GM12878 (cell line): ENCODE measurements around the gene DQX1. TPM values are rescaled to one million over a fixed set of nuclear protein-coding genes. Genes with fewer than 3 reads are reported as not detected.
A peak's percentile ranks its signal among the peaks of the same experiment; 100 is the strongest.

Experiments used
- ASH2L ChIP-seq: fragments of 300-600, 200-600 bp; sonication (generic); IDR thresholded peaks from 2 replicates; pipeline ENCODE4 v1.6.1; 2017; ENCODE audit warnings: low read depth, mild to moderate bottlenecking, borderline replicate concordance
- BRCA1 ChIP-seq: IDR thresholded peaks from 2 replicates; pipeline ENCODE4 v1.6.1; 2011; ENCODE audit warnings: low read depth, low read length, improper control_type of control experiment
- CHD2 ChIP-seq: IDR thresholded peaks from 2 replicates; pipeline ENCODE4 v1.6.1; 2011; ENCODE audit warnings: low read depth, low read length, improper control_type of control experiment, borderline replicate concordance
- CREM ChIP-seq: IDR thresholded peaks from 2 replicates; pipeline ENCODE4 v1.6.1; 2014; ENCODE audit warnings: antibody characterized with exemption, low read depth
- ELK1 ChIP-seq: IDR thresholded peaks from 2 replicates; pipeline ENCODE4 v1.6.1; 2012; ENCODE audit warnings: low read depth, low read length, improper control_type of control experiment
- ETV6 ChIP-seq, 2 experiments: fragments of 450-650 bp in 1 of 2; IDR thresholded peaks in 1 of 2; conservative IDR thresholded peaks in 1 of 2; 2 replicates each; pipeline ENCODE4 v1.6.1; 2014; ENCODE audit warnings: antibody characterized with exemption in 1 of 2, borderline replicate concordance in 1 of 2, low read depth in 1 of 2, mild to moderate bottlenecking in 1 of 2, moderate library complexity in 1 of 2
- FOS ChIP-seq: IDR thresholded peaks from 3 replicates; pipeline ENCODE4 v1.6.1; 2011; ENCODE audit warnings: borderline replicate concordance; ENCODE audit not compliant: insufficient read length; ENCODE audit errors: extremely low read depth
- HDAC2 ChIP-seq: fragments of 200-600 bp; sonication (generic); IDR thresholded peaks from 2 replicates; pipeline ENCODE4 v1.6.1; 2017
- HDGF ChIP-seq: fragments of 450-650 bp; IDR thresholded peaks from 2 replicates; pipeline ENCODE4 v1.6.1; 2016; ENCODE audit warnings: antibody characterized with exemption
- IKZF2 ChIP-seq, 2 experiments: fragments of 450-650 bp; IDR thresholded peaks; 2 replicates each; pipeline ENCODE4 v1.6.1; 2017; ENCODE audit warnings: mild to moderate bottlenecking in 2 of 2, moderate library complexity in 2 of 2
- MTA2 ChIP-seq: fragments of 450-650 bp; IDR thresholded peaks from 2 replicates; pipeline ENCODE4 v1.6.1; 2016; ENCODE audit warnings: low read depth, mild to moderate bottlenecking, moderate library complexity
- NKRF ChIP-seq: fragments of 450-650 bp; conservative IDR thresholded peaks from 2 replicates; pipeline ENCODE4 v1.6.1; 2017; ENCODE audit warnings: mild to moderate bottlenecking, moderate library complexity
- NR2C2 ChIP-seq: IDR thresholded peaks from 2 replicates; pipeline ENCODE4 v1.6.1; 2011; ENCODE audit warnings: borderline replicate concordance, low read depth; ENCODE audit not compliant: control insufficient read depth, insufficient read length
- NR2F1 ChIP-seq: fragments of 450-650 bp; conservative IDR thresholded peaks from 2 replicates; pipeline ENCODE4 v1.6.1; 2017; ENCODE audit warnings: mild to moderate bottlenecking
- NRF1 ChIP-seq: conservative IDR thresholded peaks from 2 replicates; pipeline ENCODE4 v1.6.1; 2011; ENCODE audit warnings: mild to moderate bottlenecking, low read depth, low read length, improper control_type of control experiment
- POLR2A ChIP-seq: IDR thresholded peaks from 2 replicates; pipeline ENCODE4 v1.6.1; 2011; ENCODE audit warnings: low read depth, mild to moderate bottlenecking, low read length
- SIX5 ChIP-seq: IDR thresholded peaks from 2 replicates; pipeline ENCODE4 v1.6.1; 2011; ENCODE audit warnings: mild to moderate bottlenecking, low read depth, low read length, moderate library complexity; ENCODE audit not compliant: severe bottlenecking
- SMAD5 ChIP-seq: IDR thresholded peaks from 2 replicates; pipeline ENCODE4 v1.6.1; 2016; ENCODE audit warnings: antibody characterized with exemption, low read depth
- STAT3 ChIP-seq: IDR thresholded peaks from 2 replicates; pipeline ENCODE4 v1.6.1; 2011; ENCODE audit warnings: low read depth, low read length, improper control_type of control experiment
- SUPT20H ChIP-seq: IDR thresholded peaks from 2 replicates; pipeline ENCODE4 v1.6.1; 2011; ENCODE audit warnings: low read depth, mild to moderate bottlenecking, low read length, moderate library complexity, borderline replicate concordance; ENCODE audit not compliant: control insufficient read depth
- TCF12 ChIP-seq: IDR thresholded peaks from 2 replicates; pipeline ENCODE4 v1.6.1; 2011; ENCODE audit warnings: low read depth, mild to moderate bottlenecking, low read length
- ZZZ3 ChIP-seq: IDR thresholded peaks from 2 replicates; pipeline ENCODE4 v1.6.1; 2011; ENCODE audit warnings: low read depth; ENCODE audit not compliant: control insufficient read depth, insufficient read length
- polyA plus RNA-seq, 11 experiments: library from polyadenylated mRNA; depleted of rRNA in 4 of 11; unstranded in 6 of 11; stranded (reverse) in 5 of 11; fragments of >200 nt; fragmentation: Nextera tagmentation in 4 of 11; fragmentation: Illumina TruSeq in 1 of 11; extraction: Ambion mirVana in 4 of 11; extraction: Trizol in 1 of 11; gene quantifications; 1 replicate in 1 of 11; 2 replicates in 10 of 11; pipeline versions ENCODE4 v1.2.1 to v1.2.3, GENCODE V29; 2011 to 2016; ENCODE audit warnings: inconsistent platforms in 2 of 11, missing spikeins in 2 of 11, low read depth in 1 of 11
- total RNA-seq, 4 experiments: library from RNA; depleted of rRNA in 3 of 4; stranded (reverse); fragments of >200 nt in 3 of 4; fragmentation: Illumina TruSeq in 1 of 4; extraction: Trizol in 1 of 4; gene quantifications; 2 replicates each; pipeline versions ENCODE4 v1.2.1 to v1.2.3, GENCODE V29; 2013 to 2021
- TF ChIP-seq, protein P1 (sequence below): fragments of 150-350 bp; IDR thresholded peaks from 2 replicates; pipeline ENCODE4 v1.6.1; 2014; ENCODE audit warnings: mild to moderate bottlenecking, low read depth, low read length
- TF ChIP-seq, protein P2 (sequence below): fragments of 450-650 bp; IDR thresholded peaks from 2 replicates; pipeline ENCODE4 v1.6.1; 2017; ENCODE audit warnings: mild to moderate bottlenecking, low read depth, inconsistent platforms; ENCODE audit not compliant: poor library complexity, severe bottlenecking

The DQX1 gene
- total and polyA plus RNA-seq, 10 of the 15 experiments (the other 5 are each of a cell fraction or from before 2014, with no cell fraction given), result 0.34 to 2.1 (median 0.86) TPM

- TF ChIP-seq ETV6 (conservative IDR thresholded peaks at IDR 0.05 in 1 of 2, IDR thresholded peaks at IDR 0.05 in 1 of 2; ENCODE audit: borderline replicate concordance in 1 of 2, low read depth in 1 of 2) (0 out of 4 replicates have a peak, but pooled peaks of 1 of the 2 experiments have one; percentile 18), POLR2A (peak; percentile 83), NR2F1 (peak; percentile 52), SUPT20H (no peak), HDAC2 (peak; percentile 97; the same call in 1 of the 2 replicates), NRF1 (no peak), MTA2 (peak; percentile 96), ASH2L (peak; percentile 68; the same call in 1 of the 2 replicates), SMAD5 (peak; percentile 84; the same call in 1 of the 2 replicates), ELK1 (peak; percentile 66), STAT3 (no peak), BRCA1 (no peak), SIX5 (peak; percentile 83), HDGF (no peak), FOS (no peak), NR2C2 (peak; percentile 80), IKZF2 (IDR thresholded peaks at IDR 0.05) (peak; percentile 56 to 61), ZZZ3 (no peak), NKRF (peak; percentile 93), CHD2 (peak; percentile 72; the same call in 1 of the 2 replicates), TCF12 (peak; percentile 40; the same call in 1 of the 2 replicates), CREM (peak; percentile 67)
- TF ChIP-seq, protein P1, sequence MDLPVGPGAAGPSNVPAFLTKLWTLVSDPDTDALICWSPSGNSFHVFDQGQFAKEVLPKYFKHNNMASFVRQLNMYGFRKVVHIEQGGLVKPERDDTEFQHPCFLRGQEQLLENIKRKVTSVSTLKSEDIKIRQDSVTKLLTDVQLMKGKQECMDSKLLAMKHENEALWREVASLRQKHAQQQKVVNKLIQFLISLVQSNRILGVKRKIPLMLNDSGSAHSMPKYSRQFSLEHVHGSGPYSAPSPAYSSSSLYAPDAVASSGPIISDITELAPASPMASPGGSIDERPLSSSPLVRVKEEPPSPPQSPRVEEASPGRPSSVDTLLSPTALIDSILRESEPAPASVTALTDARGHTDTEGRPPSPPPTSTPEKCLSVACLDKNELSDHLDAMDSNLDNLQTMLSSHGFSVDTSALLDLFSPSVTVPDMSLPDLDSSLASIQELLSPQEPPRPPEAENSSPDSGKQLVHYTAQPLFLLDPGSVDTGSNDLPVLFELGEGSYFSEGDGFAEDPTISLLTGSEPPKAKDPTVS, result no peak
- TF ChIP-seq, protein P2, sequence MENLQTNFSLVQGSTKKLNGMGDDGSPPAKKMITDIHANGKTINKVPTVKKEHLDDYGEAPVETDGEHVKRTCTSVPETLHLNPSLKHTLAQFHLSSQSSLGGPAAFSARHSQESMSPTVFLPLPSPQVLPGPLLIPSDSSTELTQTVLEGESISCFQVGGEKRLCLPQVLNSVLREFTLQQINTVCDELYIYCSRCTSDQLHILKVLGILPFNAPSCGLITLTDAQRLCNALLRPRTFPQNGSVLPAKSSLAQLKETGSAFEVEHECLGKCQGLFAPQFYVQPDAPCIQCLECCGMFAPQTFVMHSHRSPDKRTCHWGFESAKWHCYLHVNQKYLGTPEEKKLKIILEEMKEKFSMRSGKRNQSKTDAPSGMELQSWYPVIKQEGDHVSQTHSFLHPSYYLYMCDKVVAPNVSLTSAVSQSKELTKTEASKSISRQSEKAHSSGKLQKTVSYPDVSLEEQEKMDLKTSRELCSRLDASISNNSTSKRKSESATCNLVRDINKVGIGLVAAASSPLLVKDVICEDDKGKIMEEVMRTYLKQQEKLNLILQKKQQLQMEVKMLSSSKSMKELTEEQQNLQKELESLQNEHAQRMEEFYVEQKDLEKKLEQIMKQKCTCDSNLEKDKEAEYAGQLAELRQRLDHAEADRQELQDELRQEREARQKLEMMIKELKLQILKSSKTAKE, result peak; percentile 87
Measured at GRCh38 chr2:74482801-74483674, 43.0 kb downstream of the DQX1 start, which contains the start of the genes CCDC142 and TTC31 (continued).
